SU-DHL-6 (cell line): Measurements from ENCODE around the gene LRRC4C.

Source experiments
- EZH2phosphoT487 ChIP-seq: fragments of 200-600 bp; sonication (generic), shearing (Covaris generic); conservative IDR thresholded peaks from 2 replicates; pipeline ENCODE4 v1.6.1; 2018; ENCODE audit warnings: mild to moderate bottlenecking, antibody characterized with exemption, low read length, moderate library complexity, mixed read lengths
- TF ChIP-seq, protein P1 (sequence below): fragments of 200-600 bp; sonication (generic); IDR thresholded peaks from one replicate; pipeline ENCODE4 v1.5.1; 2017; ENCODE audit warnings: antibody characterized with exemption, mild to moderate bottlenecking, low read length, moderate library complexity; ENCODE audit not compliant: insufficient read depth, poor library complexity, severe bottlenecking

DNA sequence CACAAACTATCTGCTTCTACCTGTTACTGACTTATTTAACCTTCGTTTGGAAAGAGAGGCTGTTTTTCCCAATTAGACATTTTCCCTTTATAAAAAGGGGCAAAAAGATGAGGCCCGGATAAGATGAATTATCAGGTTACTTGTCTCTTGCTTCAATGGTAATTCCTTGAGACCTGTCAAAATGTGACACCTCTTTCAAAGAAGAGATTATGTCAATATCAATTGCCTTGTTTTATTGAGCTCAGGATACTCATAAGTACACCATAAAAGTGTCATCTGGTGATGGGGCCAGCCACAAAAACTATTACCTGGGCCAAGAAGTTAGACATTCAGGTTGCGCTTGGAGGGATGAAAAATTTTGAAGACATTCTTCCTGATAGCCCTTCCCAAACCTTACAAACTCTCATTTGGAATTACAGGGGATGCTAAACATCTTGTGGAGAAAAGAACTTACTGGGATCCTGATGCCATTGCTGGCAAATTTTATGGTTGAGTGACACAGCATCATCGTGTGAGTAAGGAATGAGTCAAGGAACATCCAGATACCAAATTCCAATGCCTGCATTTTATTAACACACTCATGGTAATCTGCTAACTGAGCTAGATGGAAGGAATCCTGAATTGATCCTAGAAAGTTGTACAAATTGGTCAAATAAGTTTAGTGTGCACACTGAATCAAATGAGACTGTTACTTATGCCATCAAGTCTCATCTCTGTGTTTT lies 1071.2 kb downstream of the LRRC4C start:
- TF ChIP-seq, protein P1, sequence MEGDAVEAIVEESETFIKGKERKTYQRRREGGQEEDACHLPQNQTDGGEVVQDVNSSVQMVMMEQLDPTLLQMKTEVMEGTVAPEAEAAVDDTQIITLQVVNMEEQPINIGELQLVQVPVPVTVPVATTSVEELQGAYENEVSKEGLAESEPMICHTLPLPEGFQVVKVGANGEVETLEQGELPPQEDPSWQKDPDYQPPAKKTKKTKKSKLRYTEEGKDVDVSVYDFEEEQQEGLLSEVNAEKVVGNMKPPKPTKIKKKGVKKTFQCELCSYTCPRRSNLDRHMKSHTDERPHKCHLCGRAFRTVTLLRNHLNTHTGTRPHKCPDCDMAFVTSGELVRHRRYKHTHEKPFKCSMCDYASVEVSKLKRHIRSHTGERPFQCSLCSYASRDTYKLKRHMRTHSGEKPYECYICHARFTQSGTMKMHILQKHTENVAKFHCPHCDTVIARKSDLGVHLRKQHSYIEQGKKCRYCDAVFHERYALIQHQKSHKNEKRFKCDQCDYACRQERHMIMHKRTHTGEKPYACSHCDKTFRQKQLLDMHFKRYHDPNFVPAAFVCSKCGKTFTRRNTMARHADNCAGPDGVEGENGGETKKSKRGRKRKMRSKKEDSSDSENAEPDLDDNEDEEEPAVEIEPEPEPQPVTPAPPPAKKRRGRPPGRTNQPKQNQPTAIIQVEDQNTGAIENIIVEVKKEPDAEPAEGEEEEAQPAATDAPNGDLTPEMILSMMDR, result no peak
- no peak for TF ChIP-seq EZH2phosphoT487
